Stimulated activated memory B cell treated with anti-CD40 and anti-IgM and Interleukin-4, amounts not matched to agents 10 μg/mL and 1 μg/mL and 100 μg/mL, for 72 hours (primary cell): ENCODE measurements around the gene ASTL.

Source experiments
- ATAC-seq: fragments of 150-1000 bp; cut with Tn5 transposase; 2 replicates; pipeline ENCODE4 v1.10.0; 2021
- H3K27ac Mint-ChIP-seq: one replicate; pipeline ENCODE4 v1.8.0; 2022; ENCODE audit warnings: mild to moderate bottlenecking, mixed read lengths
- H3K27me3 Mint-ChIP-seq: one replicate; pipeline ENCODE4 v1.8.0; 2022; ENCODE audit warnings: mixed read lengths
- H3K36me3 Mint-ChIP-seq: one replicate; pipeline ENCODE4 v1.8.0; 2022; ENCODE audit warnings: mixed read lengths
- H3K4me1 Mint-ChIP-seq: one replicate; pipeline ENCODE4 v1.8.0; 2022; ENCODE audit warnings: mixed read lengths
- H3K4me3 Mint-ChIP-seq: one replicate; pipeline ENCODE4 v1.8.0; 2022; ENCODE audit warnings: mild to moderate bottlenecking, moderate library complexity, mixed read lengths
- H3K9me3 Mint-ChIP-seq: one replicate; pipeline ENCODE4 v1.8.0; 2022; ENCODE audit warnings: mixed read lengths

The ASTL gene

DNA sequence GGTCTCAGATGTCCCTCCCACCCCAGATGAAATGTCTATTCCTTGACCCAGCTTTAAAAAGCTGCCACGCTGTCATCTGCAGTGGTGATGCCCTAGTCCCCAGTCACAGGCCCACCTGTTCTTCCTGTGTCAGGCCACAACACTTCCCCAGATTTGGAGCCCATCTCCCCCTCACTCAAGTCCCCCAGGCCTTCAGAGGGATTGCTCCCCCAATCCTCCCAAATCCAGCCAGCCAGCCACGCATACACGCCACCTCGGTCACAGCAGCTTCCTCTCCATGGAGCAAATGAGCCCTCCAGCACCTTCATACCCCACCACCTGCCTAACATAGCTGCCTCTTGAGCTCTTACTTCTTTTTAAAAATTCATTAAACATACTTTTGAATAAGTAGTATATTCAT lies 7.8 kb downstream of the ASTL start:
- peaks cover 21% of the 10 kb centered on the region for H3K36me3 Mint-ChIP-seq
- H3K27me3 Mint-ChIP-seq: peaks cover under 1% of the 10 kb centered on the region
- no peak overlapping the region for H3K4me3 Mint-ChIP-seq
- ATAC-seq: no peak
- H3K9me3 Mint-ChIP-seq: no peaks in the 10 kb centered on the region
- no peak overlapping the region for H3K27ac Mint-ChIP-seq
- H3K4me1 Mint-ChIP-seq: no peaks in the 10 kb centered on the region

DNA sequence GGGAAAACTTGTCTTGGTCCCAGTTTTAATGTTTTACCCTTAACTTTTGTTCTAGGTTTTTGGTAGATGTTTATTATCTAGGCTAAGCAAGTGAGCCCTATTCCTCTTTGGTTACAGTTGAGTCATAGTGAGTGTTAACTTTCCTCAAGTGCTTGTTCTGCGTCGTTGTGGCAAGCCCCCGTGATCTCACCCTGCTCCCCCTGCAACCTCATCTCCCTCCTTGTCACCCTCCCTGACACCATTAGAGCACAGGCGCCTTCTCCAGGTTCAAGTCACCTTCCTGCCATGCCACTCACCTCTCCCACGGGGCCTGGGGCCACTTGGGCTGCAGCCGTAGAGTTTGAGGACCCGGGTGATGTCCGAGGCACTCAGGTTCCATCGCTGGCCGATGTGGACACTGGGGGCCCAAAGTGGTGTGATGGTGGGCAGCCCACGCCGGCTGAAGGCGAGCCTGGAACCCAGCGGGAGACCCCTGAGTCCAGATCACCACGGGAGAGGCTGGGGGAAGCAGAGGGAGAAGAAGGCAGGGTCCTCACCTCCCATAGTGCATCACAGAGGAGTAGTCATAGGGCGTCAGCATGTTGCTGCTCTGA lies 8.7 kb downstream of the ASTL start:
- no peak overlapping the region for H3K27ac Mint-ChIP-seq
- ATAC-seq: no peak
- peaks cover 29% of the 10 kb centered on the region for H3K36me3 Mint-ChIP-seq
- no peak overlapping the region for H3K4me3 Mint-ChIP-seq
- peaks cover 9% of the 10 kb centered on the region for H3K27me3 Mint-ChIP-seq
- H3K4me1 Mint-ChIP-seq: no peaks in the 10 kb centered on the region
- H3K9me3 Mint-ChIP-seq: no peaks in the 10 kb centered on the region

GRCh38 chr2:96128456-96128855 lies 9.8 kb downstream of the ASTL start:
- no peak for ATAC-seq
- Mint-ChIP-seq H3K36me3 (peaks cover 32% of the 10 kb centered on the region), H3K27me3 (peaks cover 9% of the 10 kb centered on the region), H3K27ac (no peak overlapping the region), H3K4me1 (no peaks in the 10 kb centered on the region), H3K9me3 (no peaks in the 10 kb centered on the region), H3K4me3 (no peak overlapping the region)

DNA sequence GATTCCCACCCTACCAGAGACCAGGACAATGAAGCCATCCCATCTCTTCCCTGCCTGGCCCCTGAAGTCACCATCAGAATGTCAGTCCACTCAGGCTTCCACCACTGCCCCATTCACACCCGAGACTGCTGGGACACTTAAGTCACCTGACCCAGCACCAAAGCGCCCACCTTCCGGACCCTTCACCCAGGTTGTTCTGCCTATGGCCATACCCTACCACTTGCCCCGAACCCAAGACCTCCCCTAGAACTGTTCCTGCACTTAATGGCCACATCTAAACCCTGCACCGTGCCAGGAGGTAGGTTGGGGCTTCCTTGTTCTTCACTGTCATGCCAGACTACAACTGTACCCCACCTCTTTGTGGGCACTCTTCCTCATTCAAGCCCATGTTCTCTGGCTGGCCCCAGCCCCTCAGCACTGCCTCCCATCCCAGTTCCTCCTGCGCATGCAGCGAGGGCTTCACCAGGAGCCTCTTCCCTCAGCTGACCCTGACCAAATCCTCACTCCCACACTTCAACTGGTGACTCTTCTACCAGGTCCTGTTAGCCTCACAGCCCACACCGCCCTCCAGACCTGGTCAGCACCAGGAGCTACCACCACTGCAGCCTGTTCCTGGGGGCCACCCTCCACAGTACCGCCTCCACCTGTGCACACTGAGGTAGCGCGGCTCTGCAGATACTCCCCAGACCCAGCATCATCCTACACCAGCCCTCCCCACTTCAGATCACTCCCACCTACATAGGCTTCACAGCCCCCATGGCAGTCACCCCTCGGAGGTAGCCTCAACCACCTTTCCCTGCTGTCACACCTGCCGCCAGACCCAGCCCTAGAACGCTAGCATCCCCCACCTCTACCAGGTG lies 13.7 kb downstream of the ASTL start:
- H3K27me3 Mint-ChIP-seq: peaks cover 40% of the 10 kb centered on the region
- peaks cover 20% of the 10 kb centered on the region for H3K4me1 Mint-ChIP-seq
- no peak for ATAC-seq
- H3K4me3 Mint-ChIP-seq: no peak overlapping the region
- no peak overlapping the region for H3K27ac Mint-ChIP-seq
- H3K9me3 Mint-ChIP-seq: no peaks in the 10 kb centered on the region
- peaks cover 23% of the 10 kb centered on the region for H3K36me3 Mint-ChIP-seq

DNA sequence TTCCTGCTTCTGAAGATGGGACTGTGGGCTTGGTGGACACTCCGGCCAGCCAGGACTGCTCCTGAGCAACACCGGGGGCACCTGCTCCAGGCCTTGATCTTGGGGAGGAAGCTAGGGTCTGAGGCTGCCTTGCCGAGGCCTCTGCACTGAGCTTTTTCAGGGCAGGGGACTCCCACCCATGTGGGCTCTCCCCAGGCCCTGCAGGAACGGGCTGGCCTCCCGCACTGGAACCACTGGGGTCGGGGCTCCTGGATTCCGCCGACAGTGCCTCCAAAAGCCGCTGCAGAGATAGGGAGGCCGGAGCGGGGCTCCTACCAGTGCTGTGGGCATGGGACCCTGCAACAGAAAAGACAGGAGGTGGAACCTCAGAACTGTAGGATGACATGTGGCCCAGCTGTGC lies 14.4 kb downstream of the ASTL start:
- Mint-ChIP-seq H3K4me3 (no peak overlapping the region), H3K27ac (no peak overlapping the region), H3K36me3 (peaks cover 23% of the 10 kb centered on the region), H3K9me3 (no peaks in the 10 kb centered on the region), H3K4me1 (peaks cover 27% of the 10 kb centered on the region), H3K27me3 (peaks cover 47% of the 10 kb centered on the region)
- no peak for ATAC-seq

DNA sequence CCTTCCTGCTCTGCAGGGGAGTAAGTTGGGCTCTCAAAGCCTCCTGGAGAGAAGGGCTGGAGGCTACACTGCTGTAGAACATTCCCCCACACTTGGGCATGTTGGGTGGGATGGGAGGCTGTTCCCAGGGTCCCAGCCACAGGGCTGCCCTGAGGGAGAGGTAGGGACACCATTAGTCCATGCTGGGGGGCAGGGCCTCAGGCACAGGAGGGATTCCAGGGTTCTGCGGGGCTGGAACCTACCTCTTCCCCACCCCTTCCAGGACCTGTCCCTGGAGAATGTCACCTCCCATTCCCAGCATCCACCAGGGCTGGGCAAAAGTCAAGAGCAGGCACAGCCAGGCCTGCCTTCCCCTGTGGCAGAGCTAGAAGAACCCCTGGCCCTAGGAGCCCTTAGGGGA lies 15.0 kb downstream of the ASTL start:
- H3K4me3 Mint-ChIP-seq: no peak overlapping the region
- peaks cover 23% of the 10 kb centered on the region for H3K36me3 Mint-ChIP-seq
- no peak for ATAC-seq
- peaks cover 27% of the 10 kb centered on the region for H3K4me1 Mint-ChIP-seq
- H3K9me3 Mint-ChIP-seq: no peaks in the 10 kb centered on the region
- H3K27ac Mint-ChIP-seq: no peak overlapping the region
- H3K27me3 Mint-ChIP-seq: peaks cover 52% of the 10 kb centered on the region

DNA sequence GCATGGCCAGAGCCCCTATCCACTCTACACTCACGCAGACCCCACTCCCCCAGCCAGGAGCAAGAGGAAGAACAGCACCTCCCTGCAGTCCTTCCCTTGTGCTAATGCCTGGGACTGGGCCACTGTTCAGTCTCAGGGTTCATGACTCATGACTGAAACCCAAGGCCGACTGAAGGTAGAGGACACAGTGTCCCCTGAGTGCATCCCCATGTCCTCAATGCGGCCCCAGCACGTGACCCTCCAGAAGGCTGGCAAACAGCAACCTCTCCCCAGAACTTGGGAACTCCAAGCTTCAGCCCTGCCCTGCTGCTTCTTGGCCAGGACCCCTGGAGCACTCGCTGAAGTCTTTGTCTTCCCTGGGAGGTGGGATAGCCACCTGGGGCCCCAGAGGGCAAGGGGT lies 15.9 kb downstream of the ASTL start:
- H3K4me3 Mint-ChIP-seq: no peak overlapping the region

GRCh38 chr2:96121414-96121813 lies 16.9 kb downstream of the ASTL start:
- Mint-ChIP-seq H3K36me3 (peaks cover 19% of the 10 kb centered on the region), H3K9me3 (no peaks in the 10 kb centered on the region), H3K4me3 (no peak overlapping the region), H3K27ac (no peak overlapping the region), H3K27me3 (peaks cover 59% of the 10 kb centered on the region), H3K4me1 (peaks cover 39% of the 10 kb centered on the region)
- ATAC-seq: no peak

More for the DNA sequence above, 15.9 kb downstream of the ASTL start:
- no peak for ATAC-seq
- no peak overlapping the region for H3K27ac Mint-ChIP-seq
- H3K9me3 Mint-ChIP-seq: no peaks in the 10 kb centered on the region
- H3K27me3 Mint-ChIP-seq: peaks cover 59% of the 10 kb centered on the region
- H3K4me1 Mint-ChIP-seq: peaks cover 34% of the 10 kb centered on the region
- H3K36me3 Mint-ChIP-seq: peaks cover 23% of the 10 kb centered on the region

DNA sequence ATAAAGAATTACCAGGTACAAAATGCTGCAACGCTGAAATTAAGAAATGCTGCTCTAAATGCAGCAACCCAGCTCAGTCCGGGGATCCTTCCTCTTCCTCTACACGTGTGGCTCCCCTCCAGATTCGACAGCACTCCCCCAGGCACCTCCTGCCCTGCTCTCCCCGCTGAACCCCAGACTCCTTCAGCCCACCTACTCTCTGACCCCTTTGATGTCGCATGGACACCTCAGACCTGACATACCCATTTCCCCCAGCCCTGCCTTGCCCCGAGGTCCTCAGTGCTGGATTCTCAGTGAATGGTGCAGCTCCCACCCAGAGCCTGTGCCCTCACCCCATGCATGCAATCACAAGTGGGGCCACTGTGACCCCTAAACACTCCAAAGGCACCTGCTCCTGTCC lies 17.3 kb downstream of the ASTL start:
- Mint-ChIP-seq H3K4me1 (peaks cover 39% of the 10 kb centered on the region), H3K27me3 (peaks cover 60% of the 10 kb centered on the region), H3K36me3 (peaks cover 15% of the 10 kb centered on the region), H3K27ac (no peak overlapping the region), H3K9me3 (no peaks in the 10 kb centered on the region), H3K4me3 (no peak overlapping the region)
- no peak for ATAC-seq

DNA sequence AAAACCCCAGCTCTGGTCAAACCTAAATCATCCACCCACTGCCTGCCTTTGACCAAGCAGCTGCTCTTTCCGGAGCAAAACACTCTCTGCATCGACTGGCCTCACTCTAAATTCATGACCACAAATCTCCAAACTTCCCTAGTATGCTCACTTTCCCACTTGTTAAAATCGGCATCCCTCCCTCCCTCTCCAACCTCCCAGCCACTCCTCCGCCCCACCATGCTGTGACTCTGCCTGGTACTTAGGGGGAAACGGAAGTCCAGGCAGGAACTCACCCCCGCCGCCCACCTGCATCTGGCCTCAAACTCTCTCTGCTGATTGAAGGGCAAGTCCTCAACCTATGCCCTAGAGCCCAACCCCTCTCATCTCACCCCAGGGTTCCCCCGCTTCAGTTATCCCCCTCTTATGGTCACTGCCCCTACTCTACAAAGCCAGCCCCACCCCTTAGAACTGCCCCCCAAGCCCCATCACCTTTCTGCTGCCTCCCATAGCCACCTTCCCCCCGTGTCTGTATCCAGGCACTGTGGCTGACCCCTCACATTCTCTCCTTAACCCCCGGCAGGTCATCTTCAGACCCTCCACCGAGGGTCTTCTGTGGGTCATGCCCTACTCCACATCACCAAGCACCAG lies 18.1 kb downstream of the ASTL start:
- H3K9me3 Mint-ChIP-seq: no peaks in the 10 kb centered on the region
- peaks cover 45% of the 10 kb centered on the region for H3K4me1 Mint-ChIP-seq
- H3K4me3 Mint-ChIP-seq: peak overlapping the region; percentile 1
- ATAC-seq: no peak
- peaks cover 8% of the 10 kb centered on the region for H3K36me3 Mint-ChIP-seq
- H3K27me3 Mint-ChIP-seq: peaks cover 65% of the 10 kb centered on the region
- no peak overlapping the region for H3K27ac Mint-ChIP-seq

- no peak for ATAC-seq
- no peaks in the 10 kb centered on the region for H3K36me3 Mint-ChIP-seq
- no peak overlapping the region for H3K27ac Mint-ChIP-seq
- H3K4me3 Mint-ChIP-seq: no peak overlapping the region
- peaks cover 62% of the 10 kb centered on the region for H3K27me3 Mint-ChIP-seq
- H3K9me3 Mint-ChIP-seq: no peaks in the 10 kb centered on the region
- H3K4me1 Mint-ChIP-seq: peaks cover 45% of the 10 kb centered on the region
Observed at GRCh38 chr2:96119389-96119751, 18.9 kb downstream of the ASTL start.

GRCh38 chr2:96118698-96119388 lies 19.5 kb downstream of the ASTL start:
- Mint-ChIP-seq H3K4me1 (peaks cover 45% of the 10 kb centered on the region), H3K9me3 (no peaks in the 10 kb centered on the region), H3K4me3 (no peak overlapping the region), H3K27ac (no peak overlapping the region), H3K27me3 (peaks cover 62% of the 10 kb centered on the region), H3K36me3 (no peaks in the 10 kb centered on the region)
- ATAC-seq: no peak

GRCh38 chr2:96117701-96118588 lies 20.4 kb downstream of the ASTL start:
- H3K4me3 Mint-ChIP-seq: peak overlapping the region; percentile 75
- no peaks in the 10 kb centered on the region for H3K36me3 Mint-ChIP-seq
- H3K4me1 Mint-ChIP-seq: peaks cover 45% of the 10 kb centered on the region
- H3K27me3 Mint-ChIP-seq: peaks cover 62% of the 10 kb centered on the region
- no peaks in the 10 kb centered on the region for H3K9me3 Mint-ChIP-seq
- no peak for ATAC-seq
- no peak overlapping the region for H3K27ac Mint-ChIP-seq

DNA sequence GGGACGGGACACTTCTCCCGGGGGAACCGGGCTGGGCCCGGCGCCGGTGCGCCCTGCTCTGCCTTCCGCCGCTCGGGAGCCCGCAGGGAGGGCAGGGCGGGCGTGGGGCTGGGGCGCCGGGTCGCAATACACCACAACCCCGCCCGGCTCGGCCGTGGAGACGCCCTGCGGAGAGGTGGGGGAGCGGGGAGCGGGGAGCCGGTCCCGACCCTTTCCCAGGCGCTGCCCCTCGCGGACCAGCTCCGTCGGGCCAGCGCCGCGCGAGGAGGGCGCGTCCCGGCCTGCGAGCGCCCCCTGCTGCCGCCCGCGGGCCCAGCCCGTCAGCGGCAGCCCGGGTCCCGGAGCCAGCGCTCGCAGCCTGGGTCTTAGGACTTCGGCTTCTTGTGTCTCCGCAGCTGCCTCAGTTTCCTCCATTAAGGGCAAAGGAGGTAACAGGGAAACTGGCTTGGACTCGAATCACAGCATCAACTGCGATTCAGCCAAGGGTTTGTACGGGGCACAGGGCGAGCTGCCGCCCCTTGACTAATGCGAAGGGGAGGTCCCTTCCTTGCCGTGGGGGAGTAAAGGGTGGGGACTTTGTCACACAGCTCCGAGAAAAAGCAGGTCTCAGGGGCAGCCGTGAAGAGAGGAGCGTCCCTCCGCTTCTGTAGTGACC lies 21.3 kb downstream of the ASTL start:
- peaks cover 45% of the 10 kb centered on the region for H3K4me1 Mint-ChIP-seq
- no peaks in the 10 kb centered on the region for H3K9me3 Mint-ChIP-seq
- peaks cover 55% of the 10 kb centered on the region for H3K27me3 Mint-ChIP-seq
- peak overlapping the region; percentile 73 for H3K4me3 Mint-ChIP-seq
- H3K27ac Mint-ChIP-seq: no peak overlapping the region
- no peaks in the 10 kb centered on the region for H3K36me3 Mint-ChIP-seq
- ATAC-seq: peak; percentile 86
